ENCODE measurements around the gene CROCC2. TPM values are rescaled to one million over a fixed set of nuclear protein-coding genes. Genes with fewer than 3 reads are reported as not detected.

CROCC2 gene
- total RNA-seq, 1 donor from 2014 or later: 2.9 TPM

DNA sequence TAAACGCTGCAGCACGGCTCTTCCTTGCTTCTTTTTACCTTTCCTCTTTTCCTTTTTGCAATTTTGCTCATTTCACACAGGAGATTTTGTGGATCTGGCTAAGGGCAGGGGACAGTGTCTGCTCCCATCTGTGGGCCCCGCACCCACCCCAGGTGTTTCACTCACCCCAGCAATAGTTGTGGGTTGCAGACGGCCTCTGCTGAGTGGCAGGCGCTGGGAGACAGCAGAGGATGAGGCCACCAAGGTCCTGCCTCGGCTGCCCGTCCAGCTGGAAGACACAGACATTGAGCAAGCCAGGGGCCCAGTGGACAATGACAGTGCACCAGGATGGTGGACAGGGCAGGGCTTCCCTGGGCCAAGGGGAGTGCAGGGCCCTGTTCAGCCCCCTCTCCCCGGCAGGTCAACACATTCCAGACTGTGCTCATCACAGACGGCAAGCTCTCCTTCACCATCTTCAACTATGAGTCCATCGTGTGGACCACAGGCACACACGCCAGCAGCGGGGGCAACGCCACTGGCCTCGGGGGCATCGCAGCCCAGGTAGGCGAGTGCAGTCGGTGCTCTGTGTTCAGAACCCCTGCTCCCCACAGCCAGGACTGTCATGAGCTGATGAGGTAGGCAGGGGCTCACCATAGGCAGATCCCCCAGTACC, 127.3 kb downstream of the CROCC2 start:
- TF ChIP-seq, protein P1, sequence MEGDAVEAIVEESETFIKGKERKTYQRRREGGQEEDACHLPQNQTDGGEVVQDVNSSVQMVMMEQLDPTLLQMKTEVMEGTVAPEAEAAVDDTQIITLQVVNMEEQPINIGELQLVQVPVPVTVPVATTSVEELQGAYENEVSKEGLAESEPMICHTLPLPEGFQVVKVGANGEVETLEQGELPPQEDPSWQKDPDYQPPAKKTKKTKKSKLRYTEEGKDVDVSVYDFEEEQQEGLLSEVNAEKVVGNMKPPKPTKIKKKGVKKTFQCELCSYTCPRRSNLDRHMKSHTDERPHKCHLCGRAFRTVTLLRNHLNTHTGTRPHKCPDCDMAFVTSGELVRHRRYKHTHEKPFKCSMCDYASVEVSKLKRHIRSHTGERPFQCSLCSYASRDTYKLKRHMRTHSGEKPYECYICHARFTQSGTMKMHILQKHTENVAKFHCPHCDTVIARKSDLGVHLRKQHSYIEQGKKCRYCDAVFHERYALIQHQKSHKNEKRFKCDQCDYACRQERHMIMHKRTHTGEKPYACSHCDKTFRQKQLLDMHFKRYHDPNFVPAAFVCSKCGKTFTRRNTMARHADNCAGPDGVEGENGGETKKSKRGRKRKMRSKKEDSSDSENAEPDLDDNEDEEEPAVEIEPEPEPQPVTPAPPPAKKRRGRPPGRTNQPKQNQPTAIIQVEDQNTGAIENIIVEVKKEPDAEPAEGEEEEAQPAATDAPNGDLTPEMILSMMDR (IDR thresholded peaks at IDR 0.05): no peak
- H3K27ac ChIP-seq: no peak overlapping the region
- H3K36me3 ChIP-seq: peaks cover 17 to 62% of the 10 kb centered on the region in 2 donors
- no peaks in the 10 kb centered on the region for H3K27me3 ChIP-seq
- peak in 1 of 2 donors; percentile 54 for DNase-seq (ENCODE audit: low spot score in 2 of 2)
- intact Hi-C loops (cut with DNase I): no loop called here
- H3K4me3 ChIP-seq: no peak overlapping the region
- H3K9me3 ChIP-seq: no peaks in the 10 kb centered on the region
- H3K4me1 ChIP-seq: peaks cover 0 to 5% of the 10 kb centered on the region in 2 donors

GRCh38 chr2:241033994-241034393, 127.9 kb downstream of the CROCC2 start:
- Histone ChIP-seq H3K4me1 (peaks cover 0 to 5% of the 10 kb centered on the region in 2 donors), H3K4me3 (no peak overlapping the region), H3K36me3 (peaks cover 17 to 67% of the 10 kb centered on the region in 2 donors), H3K27me3 (no peaks in the 10 kb centered on the region), H3K27ac (no peak overlapping the region), H3K9me3 (no peaks in the 10 kb centered on the region)
- no peak for DNase-seq (ENCODE audit: low spot score in 2 of 2)
- TF ChIP-seq, protein P1 (IDR thresholded peaks at IDR 0.05): no peak
- intact Hi-C loops (cut with DNase I): no loop called here

- TF ChIP-seq, protein P1 (IDR thresholded peaks at IDR 0.05): no peak
- H3K4me1 ChIP-seq: peaks cover 0 to 5% of the 10 kb centered on the region in 2 donors
- no peaks in the 10 kb centered on the region for H3K9me3 ChIP-seq
- intact Hi-C loops (cut with DNase I): no loop called here
- no peaks in the 10 kb centered on the region for H3K27me3 ChIP-seq
- DNase-seq (ENCODE audit: low spot score in 2 of 2): peak in 1 of 2 donors; percentile 58
- H3K36me3 ChIP-seq: peaks cover 17 to 73% of the 10 kb centered on the region in 2 donors
- no peak overlapping the region for H3K4me3 ChIP-seq
- no peak overlapping the region for H3K27ac ChIP-seq
Observed at GRCh38 chr2:241034490-241035141, 128.5 kb downstream of the CROCC2 start.

DNA sequence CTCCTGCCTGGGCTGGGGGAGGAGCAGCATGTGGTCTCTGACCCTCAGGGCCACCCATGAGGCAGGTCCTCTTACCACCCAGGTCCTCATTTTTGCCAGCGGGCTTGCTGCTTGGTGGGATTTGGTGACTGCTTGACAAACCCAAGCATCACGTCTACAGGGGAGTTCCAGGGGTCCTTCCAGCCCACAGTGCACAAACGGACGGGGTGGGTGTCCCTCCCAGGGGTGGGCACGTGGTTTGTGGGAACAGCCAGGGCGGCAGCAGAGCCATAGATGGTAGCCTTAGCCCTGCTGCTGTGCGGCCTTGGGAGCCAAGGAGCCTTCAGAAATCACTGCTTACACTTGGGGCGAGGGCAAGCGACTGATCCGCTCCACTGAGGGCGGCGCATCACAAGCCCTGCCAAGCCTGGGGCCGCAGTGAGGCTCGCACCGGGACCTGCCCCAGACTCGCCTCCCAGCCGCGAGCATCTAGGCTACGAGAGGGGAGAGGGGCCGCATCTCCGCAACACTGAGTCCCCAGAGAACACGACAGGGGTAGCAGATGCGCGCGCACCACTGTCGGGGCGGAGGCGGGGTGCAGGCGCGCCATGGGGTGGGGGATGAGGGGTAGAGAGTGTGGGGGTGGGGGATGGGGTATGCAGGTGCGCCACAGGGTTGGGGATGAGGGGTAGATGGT, 129.1 kb downstream of the CROCC2 start:
- Histone ChIP-seq H3K4me1 (peaks cover 0 to 5% of the 10 kb centered on the region in 2 donors), H3K27me3 (no peaks in the 10 kb centered on the region), H3K9me3 (no peaks in the 10 kb centered on the region), H3K4me3 (peak overlapping the region in 1 of 2 donors; percentile 24), H3K36me3 (peaks cover 23 to 76% of the 10 kb centered on the region in 2 donors), H3K27ac (no peak overlapping the region)
- peak in 1 of 2 donors; percentile 50 for DNase-seq (ENCODE audit: low spot score in 2 of 2)
- TF ChIP-seq, protein P1 (IDR thresholded peaks at IDR 0.05): no peak
- intact Hi-C loops (cut with DNase I): no loop called here

- H3K27ac ChIP-seq: no peak overlapping the region
- H3K27me3 ChIP-seq: no peaks in the 10 kb centered on the region
- peaks cover 0 to 5% of the 10 kb centered on the region in 2 donors for H3K4me1 ChIP-seq
- TF ChIP-seq, protein P1 (IDR thresholded peaks at IDR 0.05): no peak
- H3K4me3 ChIP-seq: peak overlapping the region in 1 of 2 donors; percentile 46
- intact Hi-C loops (cut with DNase I): no loop called here
- DNase-seq (ENCODE audit: low spot score in 2 of 2): peak in 1 of 2 donors; percentile 62
- no peaks in the 10 kb centered on the region for H3K9me3 ChIP-seq
- H3K36me3 ChIP-seq: peaks cover 27 to 76% of the 10 kb centered on the region in 2 donors
Observed at GRCh38 chr2:241035818-241036396, 129.8 kb downstream of the CROCC2 start.

All from ascending aorta (tissue), 2 donors.